ENCODE measurements around the gene SAMD14.

DNA sequence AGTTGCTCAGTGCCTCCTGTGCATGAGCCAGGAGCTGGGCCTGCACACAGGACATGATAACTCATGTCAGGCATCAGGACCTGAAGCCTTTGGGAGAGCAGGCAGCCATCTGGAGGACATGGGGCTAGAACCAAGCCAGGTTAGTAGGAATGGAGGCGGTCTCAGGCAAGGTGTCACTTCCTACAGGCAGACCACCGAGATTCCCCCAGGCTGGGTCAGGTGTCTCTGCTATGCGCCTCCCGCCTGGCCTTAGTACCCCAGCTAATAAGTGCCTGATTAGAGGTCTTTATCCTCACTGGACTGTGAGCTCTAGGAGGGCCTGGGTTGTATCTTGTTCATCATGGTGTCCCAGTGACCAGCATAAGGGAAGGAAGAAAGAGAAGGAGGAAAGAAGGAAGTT, 15.6 kb downstream of the SAMD14 start:
- TF ChIP-seq, protein P1, sequence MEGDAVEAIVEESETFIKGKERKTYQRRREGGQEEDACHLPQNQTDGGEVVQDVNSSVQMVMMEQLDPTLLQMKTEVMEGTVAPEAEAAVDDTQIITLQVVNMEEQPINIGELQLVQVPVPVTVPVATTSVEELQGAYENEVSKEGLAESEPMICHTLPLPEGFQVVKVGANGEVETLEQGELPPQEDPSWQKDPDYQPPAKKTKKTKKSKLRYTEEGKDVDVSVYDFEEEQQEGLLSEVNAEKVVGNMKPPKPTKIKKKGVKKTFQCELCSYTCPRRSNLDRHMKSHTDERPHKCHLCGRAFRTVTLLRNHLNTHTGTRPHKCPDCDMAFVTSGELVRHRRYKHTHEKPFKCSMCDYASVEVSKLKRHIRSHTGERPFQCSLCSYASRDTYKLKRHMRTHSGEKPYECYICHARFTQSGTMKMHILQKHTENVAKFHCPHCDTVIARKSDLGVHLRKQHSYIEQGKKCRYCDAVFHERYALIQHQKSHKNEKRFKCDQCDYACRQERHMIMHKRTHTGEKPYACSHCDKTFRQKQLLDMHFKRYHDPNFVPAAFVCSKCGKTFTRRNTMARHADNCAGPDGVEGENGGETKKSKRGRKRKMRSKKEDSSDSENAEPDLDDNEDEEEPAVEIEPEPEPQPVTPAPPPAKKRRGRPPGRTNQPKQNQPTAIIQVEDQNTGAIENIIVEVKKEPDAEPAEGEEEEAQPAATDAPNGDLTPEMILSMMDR (IDR thresholded peaks at IDR 0.05), result no peak
- TF ChIP-seq POLR2A (IDR thresholded peaks at IDR 0.05), result no peak

Data from ovary (tissue), 3 donors.